A673 (cell line): ENCODE measurements around the gene CARS1.

Experiments used
- CTCF ChIP-seq: fragments of 300-800, 200-600 bp; sonication (generic); conservative IDR thresholded peaks from 2 replicates; pipeline ENCODE4 v1.5.1; 2017; ENCODE audit warnings: low read depth, mild to moderate bottlenecking, antibody characterized with exemption, low read length, moderate library complexity, mixed read lengths
- EZH2 ChIP-seq: fragments of 200-600 bp; sonication (generic); IDR thresholded peaks from 2 replicates; pipeline ENCODE4 v1.6.1; 2017; ENCODE audit warnings: borderline replicate concordance, low read depth, mild to moderate bottlenecking, mixed read lengths, antibody characterized with exemption, low read length; ENCODE audit not compliant: poor library complexity, severe bottlenecking

DNA sequence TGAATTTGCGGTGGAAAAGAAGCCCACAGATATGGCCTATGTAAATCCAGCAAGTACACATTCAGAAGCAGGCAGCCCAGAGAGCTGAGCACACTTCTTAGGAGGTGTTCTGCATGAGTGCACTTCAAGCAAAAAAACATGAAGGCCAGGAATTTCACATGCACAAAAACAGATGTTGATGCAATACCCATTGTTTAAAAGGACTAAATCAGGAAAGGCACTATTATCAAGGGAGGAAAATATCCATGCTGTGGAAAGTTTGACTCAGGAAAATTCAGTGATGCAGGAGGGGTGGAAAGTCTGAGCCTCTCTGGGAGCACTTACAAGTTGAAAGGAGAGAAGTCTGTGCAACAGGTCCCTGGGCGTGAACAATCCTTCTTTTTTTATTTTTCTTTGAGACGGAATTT is 15.8 kb upstream of the CARS1 start:
- no peak for TF ChIP-seq EZH2
- no peak for TF ChIP-seq CTCF
